Astrocyte (in vitro differentiated cells and primary cell): Measurements from ENCODE around the gene CD44. TPM values are rescaled to one million over a fixed set of nuclear protein-coding genes. Genes with fewer than 3 reads are reported as not detected.

Experiments used
- DNase-seq: peaks from one replicate; pipeline ENCODE4 v3.0.0-alpha.2; 2010; ENCODE audit warnings: low read depth
- FAIRE-seq: peaks from 2 replicates; lab custom pipeline; 2011; peaks lifted over from hg19 to GRCh38; lab: Jason Lieb, UNC
- H2AFZ ChIP-seq: 2 replicates; pipeline ENCODE4 v1.6.0; 2012; ENCODE audit warnings: low read depth, low read length, inconsistent platforms
- H3K27ac ChIP-seq: 2 replicates; pipeline ENCODE4 v1.5.1; 2011; ENCODE audit warnings: low read depth, low read length, inconsistent platforms
- H3K27me3 ChIP-seq: 2 replicates; pipeline ENCODE4 v1.6.0; 2011; ENCODE audit warnings: low read length, inconsistent platforms; ENCODE audit not compliant: insufficient read depth
- H3K36me3 ChIP-seq: 2 replicates; pipeline ENCODE4 v1.5.1; 2011; ENCODE audit warnings: low read length, inconsistent platforms; ENCODE audit not compliant: insufficient read depth
- H3K4me1 ChIP-seq: 2 replicates; pipeline ENCODE4 v1.5.1; 2011; ENCODE audit warnings: low read length, inconsistent platforms; ENCODE audit not compliant: insufficient read depth
- H3K4me2 ChIP-seq: 2 replicates; pipeline ENCODE4 v1.6.0; 2012; ENCODE audit warnings: low read length, inconsistent platforms
- H3K4me3 ChIP-seq: 2 replicates; pipeline ENCODE4 v1.5.1; 2011; ENCODE audit warnings: low read depth, mild to moderate bottlenecking, low read length, inconsistent platforms; ENCODE audit not compliant: insufficient read depth
- H3K79me2 ChIP-seq: 2 replicates; pipeline ENCODE4 v1.6.0; 2012; ENCODE audit warnings: mild to moderate bottlenecking, low read length, inconsistent platforms; ENCODE audit not compliant: insufficient read depth
- H3K9ac ChIP-seq: 2 replicates; pipeline ENCODE4 v1.6.0; 2012; ENCODE audit warnings: mild to moderate bottlenecking, low read length, inconsistent platforms
- H3K9me3 ChIP-seq: 2 replicates; pipeline ENCODE4 v1.5.1; 2012; ENCODE audit warnings: low read depth, mild to moderate bottlenecking, low read length, inconsistent platforms; ENCODE audit not compliant: insufficient read depth
- H4K20me1 ChIP-seq: 2 replicates; pipeline ENCODE4 v1.6.0; 2012; ENCODE audit warnings: low read length, inconsistent platforms; ENCODE audit not compliant: insufficient read depth
- H3K27ac Mint-ChIP-seq: one replicate; pipeline ENCODE4 v1.8.0; 2021; ENCODE audit warnings: mild to moderate bottlenecking, mixed read lengths; ENCODE audit not compliant: unreplicated experiment
- H3K27me3 Mint-ChIP-seq: one replicate; pipeline ENCODE4 v1.8.0; 2021; ENCODE audit warnings: low read depth, mixed read lengths; ENCODE audit not compliant: unreplicated experiment
- H3K36me3 Mint-ChIP-seq: one replicate; pipeline ENCODE4 v1.8.0; 2021; ENCODE audit warnings: low read depth, mixed read lengths; ENCODE audit not compliant: unreplicated experiment
- H3K4me1 Mint-ChIP-seq: one replicate; pipeline ENCODE4 v1.8.0; 2021; ENCODE audit warnings: low read depth, mixed read lengths; ENCODE audit not compliant: unreplicated experiment
- H3K4me3 Mint-ChIP-seq: one replicate; pipeline ENCODE4 v1.8.0; 2021; ENCODE audit warnings: mild to moderate bottlenecking, moderate library complexity, mixed read lengths; ENCODE audit not compliant: unreplicated experiment
- H3K9me3 Mint-ChIP-seq: one replicate; pipeline ENCODE4 v1.8.0; 2021; ENCODE audit warnings: mild to moderate bottlenecking, mixed read lengths; ENCODE audit not compliant: unreplicated experiment
- EZH2 ChIP-seq: IDR thresholded peaks from 2 replicates; pipeline ENCODE4 v1.6.1; 2012; ENCODE audit warnings: mild to moderate bottlenecking, low read length, inconsistent platforms; ENCODE audit not compliant: insufficient read depth
- total RNA-seq: library from RNA; stranded (reverse); gene quantifications from 2 replicates; pipeline ENCODE4 v1.2.1, GENCODE V29; 2021
- TF ChIP-seq, protein P1 (sequence below): IDR thresholded peaks from 2 replicates; pipeline ENCODE4 v1.5.1; 2011; ENCODE audit warnings: low read depth, mild to moderate bottlenecking, inconsistent platforms, low read length, moderate library complexity; ENCODE audit not compliant: insufficient read depth

CD44 gene
- total RNA-seq, 1 donor from 2014 or later = 154 TPM

- Histone ChIP-seq H3K79me2 (peaks cover 99% of the 10 kb centered on the region), H3K36me3 (peaks cover 10% of the 10 kb centered on the region), H3K27me3 (no peaks in the 10 kb centered on the region), H3K4me1 (peaks cover 73% of the 10 kb centered on the region), H4K20me1 (peaks cover 59% of the 10 kb centered on the region), H3K4me3 (no peak overlapping the region), H3K4me2 (peak overlapping the region; percentile 2), H3K9me3 (no peaks in the 10 kb centered on the region), H3K27ac (peak overlapping the region; percentile 37), H2AFZ (no peak overlapping the region), H3K9ac (no peak overlapping the region)
- peaks cover 3% of the 10 kb centered on the region for H3K27me3 Mint-ChIP-seq
- H3K36me3 Mint-ChIP-seq = peaks cover 5% of the 10 kb centered on the region
- H3K27ac Mint-ChIP-seq = no peak overlapping the region
- DNase-seq (no peak), FAIRE-seq (no peak)
- no peak for TF ChIP-seq EZH2
- TF ChIP-seq, protein P1, sequence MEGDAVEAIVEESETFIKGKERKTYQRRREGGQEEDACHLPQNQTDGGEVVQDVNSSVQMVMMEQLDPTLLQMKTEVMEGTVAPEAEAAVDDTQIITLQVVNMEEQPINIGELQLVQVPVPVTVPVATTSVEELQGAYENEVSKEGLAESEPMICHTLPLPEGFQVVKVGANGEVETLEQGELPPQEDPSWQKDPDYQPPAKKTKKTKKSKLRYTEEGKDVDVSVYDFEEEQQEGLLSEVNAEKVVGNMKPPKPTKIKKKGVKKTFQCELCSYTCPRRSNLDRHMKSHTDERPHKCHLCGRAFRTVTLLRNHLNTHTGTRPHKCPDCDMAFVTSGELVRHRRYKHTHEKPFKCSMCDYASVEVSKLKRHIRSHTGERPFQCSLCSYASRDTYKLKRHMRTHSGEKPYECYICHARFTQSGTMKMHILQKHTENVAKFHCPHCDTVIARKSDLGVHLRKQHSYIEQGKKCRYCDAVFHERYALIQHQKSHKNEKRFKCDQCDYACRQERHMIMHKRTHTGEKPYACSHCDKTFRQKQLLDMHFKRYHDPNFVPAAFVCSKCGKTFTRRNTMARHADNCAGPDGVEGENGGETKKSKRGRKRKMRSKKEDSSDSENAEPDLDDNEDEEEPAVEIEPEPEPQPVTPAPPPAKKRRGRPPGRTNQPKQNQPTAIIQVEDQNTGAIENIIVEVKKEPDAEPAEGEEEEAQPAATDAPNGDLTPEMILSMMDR = peak; percentile 9
- H3K4me3 Mint-ChIP-seq = no peak overlapping the region
- no peaks in the 10 kb centered on the region for H3K9me3 Mint-ChIP-seq
- peaks cover 37% of the 10 kb centered on the region for H3K4me1 Mint-ChIP-seq
Observed at GRCh38 chr11:35163702-35164496, 24.9 kb downstream of the CD44 start.

GRCh38 chr11:35165030-35165422 is 26.1 kb downstream of the CD44 start:
- Histone ChIP-seq H3K9ac (peak overlapping the region; percentile 73), H3K36me3 (peaks cover 16% of the 10 kb centered on the region), H3K9me3 (no peaks in the 10 kb centered on the region), H3K27ac (peak overlapping the region; percentile 97), H4K20me1 (peaks cover 53% of the 10 kb centered on the region), H2AFZ (no peak overlapping the region), H3K27me3 (no peaks in the 10 kb centered on the region), H3K4me2 (peak overlapping the region; percentile 81), H3K4me1 (peaks cover 69% of the 10 kb centered on the region), H3K79me2 (peaks cover 99% of the 10 kb centered on the region), H3K4me3 (no peak overlapping the region)
- Mint-ChIP-seq H3K27me3 (peaks cover 3% of the 10 kb centered on the region), H3K36me3 (peaks cover 2% of the 10 kb centered on the region), H3K27ac (no peak overlapping the region), H3K4me3 (no peak overlapping the region), H3K9me3 (no peaks in the 10 kb centered on the region), H3K4me1 (peaks cover 33% of the 10 kb centered on the region)
- TF ChIP-seq, protein P1 = no peak
- no peak for TF ChIP-seq EZH2
- FAIRE-seq (no peak), DNase-seq (no peak)
